Dedifferentiated amniotic fluid mesenchymal stem cell (primary cell): ENCODE measurements around the gene STN1.
A peak's percentile ranks its signal among the peaks of the same experiment; 100 is the strongest.

Source experiments
- DNase-seq: peaks from one replicate; pipeline ENCODE4 v3.0.0-alpha.2; 2016; ENCODE audit errors: extremely low spot score

Gene STN1

DNA sequence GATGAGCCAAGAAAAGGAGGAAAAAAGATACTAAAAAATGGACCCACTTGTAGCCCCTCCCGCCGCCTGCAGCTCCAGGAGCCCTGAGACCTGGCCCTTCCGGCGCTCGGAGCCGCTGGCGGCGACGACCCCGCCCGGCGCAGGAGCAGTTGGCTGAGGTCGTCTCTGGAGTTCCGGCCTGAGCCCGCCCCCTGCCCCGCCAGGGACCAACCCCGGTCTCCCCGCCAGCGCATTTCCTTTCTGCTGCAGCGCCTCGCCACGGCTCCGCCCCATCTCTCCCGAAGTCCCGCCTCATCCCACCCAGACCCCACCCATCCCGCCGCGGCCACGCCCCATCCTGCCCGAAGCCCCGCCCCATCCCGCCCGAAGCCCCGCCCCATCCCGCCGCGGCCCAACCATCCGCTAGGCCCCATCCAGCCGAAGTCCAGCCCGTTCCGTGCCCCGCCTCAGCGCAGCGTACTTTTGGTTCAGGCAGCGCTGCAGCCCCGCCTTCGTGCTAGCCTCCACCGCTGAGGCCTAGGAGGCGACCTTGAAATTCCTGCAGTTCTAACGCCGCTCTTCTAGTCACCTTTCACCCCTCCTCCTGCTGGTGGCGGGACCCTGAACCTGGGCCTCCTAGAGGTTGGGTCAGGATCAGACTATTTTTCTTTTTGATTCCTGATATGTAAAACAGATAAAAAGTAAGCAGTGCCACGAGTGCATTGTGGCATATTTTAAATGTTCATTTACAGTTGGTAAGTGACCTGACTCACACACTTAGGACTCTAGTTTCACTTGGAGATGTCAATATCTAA lies at the start of gene STN1:
STN1 (minus strand) TSS at position 132 of the 794 bp plus-strand sequence. CDS start 590 bp downstream, outside the sequence.
- peak; percentile 95 for DNase-seq

DNA sequence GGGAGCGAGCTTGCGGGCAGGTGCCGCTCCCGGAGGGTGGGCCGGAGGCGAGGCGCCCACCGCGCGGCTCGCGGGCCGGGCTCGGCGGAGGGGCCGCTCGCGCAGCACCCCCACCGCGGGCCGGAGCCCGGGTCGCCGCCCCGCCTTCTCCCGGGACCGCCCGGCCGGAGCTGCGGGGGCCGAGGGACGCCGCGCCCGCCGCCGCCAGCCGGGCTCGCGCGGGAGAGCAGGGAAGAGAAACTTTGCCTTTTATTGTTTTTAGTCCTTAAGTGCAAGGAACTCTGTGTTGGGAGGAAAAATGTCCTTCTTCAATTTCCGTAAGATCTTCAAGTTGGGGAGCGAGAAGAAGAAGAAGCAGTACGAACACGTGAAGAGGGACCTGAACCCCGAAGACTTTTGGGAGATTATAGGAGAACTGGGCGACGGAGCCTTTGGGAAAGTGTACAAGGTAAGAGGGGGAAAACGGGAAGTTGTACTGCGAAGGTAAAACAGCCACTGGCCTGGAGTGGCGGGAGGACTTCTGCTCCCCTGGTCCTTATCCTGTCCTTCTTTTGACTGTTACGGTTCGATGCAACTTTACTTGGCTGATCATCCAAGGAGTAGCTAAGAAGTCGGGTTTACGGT lies 49.6 kb upstream of the STN1 start:
- no peak for DNase-seq

- DNase-seq, result peak; percentile 78
Observed at GRCh38 chr10:103966671-103967447, 48.9 kb upstream of the STN1 start, which contains the start of gene SLK. TSS of gene SLK (plus strand) at chr10:103967140. CDS start at chr10:103967746, 606 bp downstream.

- no peak for DNase-seq
Observed at GRCh38 chr10:103960103-103960502, 42.1 kb upstream of the STN1 start.

GRCh38 chr10:103958996-103959395 lies 41.0 kb upstream of the STN1 start:
- no peak for DNase-seq

GRCh38 chr10:103954543-103954942 lies 36.6 kb upstream of the STN1 start:
- no peak for DNase-seq

- no peak for DNase-seq
Observed at GRCh38 chr10:103951942-103952341, 34.0 kb upstream of the STN1 start.

- DNase-seq, result no peak
Observed at GRCh38 chr10:103951183-103951582, 33.2 kb upstream of the STN1 start.

DNA sequence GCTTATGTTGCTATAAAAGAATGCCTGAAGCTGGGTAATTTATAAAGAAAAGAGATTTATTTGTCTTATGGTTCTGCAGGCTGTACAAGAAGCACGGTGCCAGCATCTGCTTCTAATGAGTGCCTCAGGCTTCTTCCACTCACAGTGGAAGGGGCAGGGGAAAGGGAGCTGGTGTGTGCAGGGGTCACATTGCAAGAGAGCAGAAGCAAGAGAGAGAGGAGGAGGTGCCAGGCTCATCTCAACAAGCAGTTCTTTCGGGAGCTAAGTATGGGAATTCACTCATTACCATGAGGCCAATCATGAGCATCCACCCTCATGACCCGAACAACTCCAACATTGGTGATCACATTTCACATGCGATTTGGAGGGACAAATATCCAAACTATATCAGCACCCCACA lies 31.7 kb upstream of the STN1 start:
- DNase-seq, result no peak

DNA sequence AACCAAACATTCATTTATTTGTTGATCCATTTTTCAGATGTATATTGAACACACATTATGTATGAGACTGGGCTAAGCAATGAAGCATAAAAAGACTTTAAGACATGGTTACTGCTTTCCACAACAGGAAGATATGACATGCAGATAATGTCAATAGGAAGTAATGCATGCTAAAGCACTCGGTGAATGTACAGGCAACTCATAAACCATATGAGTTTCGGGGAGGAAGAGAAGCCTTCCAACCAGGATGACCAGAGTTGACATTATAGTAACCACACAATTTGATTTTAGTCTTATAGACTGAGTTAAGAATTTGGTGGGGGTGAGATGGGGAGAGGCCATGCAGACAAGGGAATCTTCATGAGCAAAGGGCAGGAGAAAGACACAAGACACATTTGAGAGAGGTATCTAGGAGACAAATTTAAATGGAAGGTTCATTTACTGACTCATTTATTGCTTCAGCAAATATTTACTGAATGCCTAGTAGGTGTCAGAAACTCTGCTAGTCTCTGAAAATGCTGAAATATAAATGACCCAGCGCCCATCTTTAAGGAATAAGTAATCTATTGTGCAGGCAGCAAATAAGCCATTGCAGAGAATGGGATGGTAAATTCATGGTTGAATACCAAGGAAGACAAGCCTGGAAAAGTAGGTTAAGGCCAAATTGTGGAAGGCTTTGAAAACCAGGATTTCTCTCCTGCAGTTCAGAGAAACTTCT lies 30.0 kb upstream of the STN1 start:
- no peak for DNase-seq

- no peak for DNase-seq
Observed at GRCh38 chr10:103942866-103943265, 24.9 kb upstream of the STN1 start.

DNA sequence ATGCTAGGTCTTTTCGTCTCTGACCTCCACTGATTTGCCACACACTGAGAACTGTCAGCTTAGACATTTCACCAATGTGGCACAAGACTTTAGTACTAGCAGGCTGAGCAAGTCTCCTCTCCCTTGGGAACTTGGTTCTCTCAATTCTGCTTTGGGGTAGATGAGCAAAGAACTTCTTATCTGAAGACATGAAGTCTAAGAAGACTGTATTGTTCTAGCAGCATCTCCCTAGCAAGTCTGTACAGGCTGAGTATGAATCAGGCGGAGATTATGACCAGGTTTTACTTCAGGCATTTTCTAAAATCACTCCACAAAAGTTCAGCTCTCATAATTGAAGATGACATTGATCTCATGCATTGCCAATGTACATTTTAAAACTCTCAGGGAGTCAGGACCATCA lies 23.8 kb upstream of the STN1 start:
- DNase-seq, result no peak

DNA sequence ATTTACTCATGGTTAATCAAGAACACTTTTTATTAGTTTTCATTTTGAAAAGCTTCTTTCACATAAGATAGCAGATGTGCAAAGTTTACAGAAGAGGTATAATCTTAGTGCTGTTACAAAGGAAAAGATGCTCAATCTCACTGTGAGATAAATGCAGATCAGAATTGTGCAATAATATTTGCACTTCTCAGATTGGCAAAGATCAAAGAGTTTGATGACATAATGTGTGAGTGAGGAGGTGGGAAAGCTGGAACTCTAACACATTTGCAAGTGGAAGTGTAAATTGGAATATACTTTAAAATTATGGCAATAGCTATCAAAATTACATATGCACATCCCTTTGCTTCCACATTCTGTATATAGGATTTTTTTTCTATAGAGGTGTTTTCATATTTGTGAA lies 21.5 kb upstream of the STN1 start:
- no peak for DNase-seq

DNA sequence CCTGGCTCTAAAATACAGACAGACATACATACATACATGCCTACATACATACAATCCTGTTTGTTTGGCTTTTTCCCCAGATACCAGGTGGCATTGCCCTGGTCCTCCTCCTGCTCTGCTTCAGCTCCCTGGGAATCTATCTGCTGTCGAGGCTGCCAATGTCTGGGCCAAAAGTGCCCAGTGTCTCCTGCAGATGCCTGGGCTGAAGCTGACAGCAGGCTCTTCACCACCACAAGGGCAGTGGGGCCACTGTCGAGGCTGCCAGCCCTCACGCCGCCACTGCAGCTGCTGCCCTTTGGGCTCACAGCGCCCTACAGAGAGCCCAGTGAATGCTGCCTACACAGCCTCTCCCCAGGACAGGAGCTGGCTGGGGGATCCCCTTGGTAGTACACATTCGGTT lies 18.0 kb upstream of the STN1 start:
- no peak for DNase-seq

DNA sequence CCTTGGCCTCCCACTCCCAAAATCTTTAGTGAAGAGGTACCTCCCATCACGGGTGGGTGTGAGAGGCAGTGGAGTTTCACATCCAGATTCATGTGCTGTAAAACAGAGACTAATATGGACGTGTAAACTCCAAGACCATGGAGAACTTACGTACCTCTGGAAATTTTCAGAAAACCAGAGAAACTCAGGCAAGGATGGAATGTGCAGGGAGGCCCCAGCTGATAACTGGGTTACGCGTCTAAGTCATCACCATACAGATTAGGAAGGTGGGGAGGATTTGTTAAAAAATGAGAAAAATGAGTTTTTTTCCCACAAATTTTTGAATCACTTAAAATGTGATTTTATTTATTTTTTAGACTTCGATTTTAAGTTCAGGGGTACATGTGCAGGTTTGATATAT lies 16.3 kb upstream of the STN1 start:
- no peak for DNase-seq

DNA sequence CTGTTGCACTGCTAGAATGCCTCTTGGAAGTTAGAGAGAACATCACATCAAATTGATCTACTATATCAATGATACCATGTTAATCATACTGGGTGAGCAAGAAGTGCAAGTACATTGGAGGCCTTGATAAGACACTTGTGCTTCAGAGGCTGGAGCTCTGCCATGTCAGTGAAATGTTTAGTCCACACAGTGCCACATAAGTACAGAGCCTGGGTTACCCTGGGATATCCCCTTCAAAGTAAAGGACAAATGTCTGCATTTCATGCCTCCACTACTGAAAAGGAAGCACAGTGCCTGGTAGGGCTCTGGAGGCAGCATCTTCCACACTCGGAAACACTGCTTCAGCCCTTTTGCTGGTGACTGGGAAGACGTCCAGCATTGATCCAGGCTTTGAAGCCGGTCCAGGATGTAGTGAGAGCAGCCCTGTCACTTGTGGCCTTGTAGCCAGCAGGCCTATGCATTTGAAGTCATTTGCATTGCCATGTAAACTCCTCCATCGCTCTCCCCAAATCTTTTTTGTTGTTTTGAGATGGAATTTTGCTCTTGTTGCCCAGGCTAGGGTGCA lies 15.7 kb upstream of the STN1 start:
- DNase-seq, result no peak

GRCh38 chr10:103932971-103933370 lies 15.0 kb upstream of the STN1 start:
- no peak for DNase-seq

- no peak for DNase-seq
Observed at GRCh38 chr10:103932271-103932670, 14.3 kb upstream of the STN1 start.

GRCh38 chr10:103931603-103932002 lies 13.6 kb upstream of the STN1 start:
- DNase-seq, result no peak

DNA sequence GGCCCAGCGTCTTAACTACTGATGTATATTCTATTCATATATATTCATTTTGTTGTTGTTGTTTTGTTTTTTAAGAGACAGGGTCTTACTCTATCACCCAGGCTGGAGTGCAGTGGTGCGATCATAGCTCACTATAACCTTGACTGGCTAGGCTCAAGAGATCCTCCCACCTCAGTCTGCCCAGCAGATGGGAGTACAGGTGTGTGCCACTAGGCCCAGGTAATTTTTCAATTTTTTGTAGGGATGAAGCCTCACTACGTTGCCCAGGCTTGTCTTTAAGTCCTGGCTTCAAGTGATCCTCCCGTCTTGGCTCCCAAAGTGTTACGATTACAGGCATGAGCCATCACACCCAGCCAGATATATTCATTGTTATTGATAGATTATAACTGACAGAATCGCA lies 12.9 kb upstream of the STN1 start:
- DNase-seq, result no peak

DNA sequence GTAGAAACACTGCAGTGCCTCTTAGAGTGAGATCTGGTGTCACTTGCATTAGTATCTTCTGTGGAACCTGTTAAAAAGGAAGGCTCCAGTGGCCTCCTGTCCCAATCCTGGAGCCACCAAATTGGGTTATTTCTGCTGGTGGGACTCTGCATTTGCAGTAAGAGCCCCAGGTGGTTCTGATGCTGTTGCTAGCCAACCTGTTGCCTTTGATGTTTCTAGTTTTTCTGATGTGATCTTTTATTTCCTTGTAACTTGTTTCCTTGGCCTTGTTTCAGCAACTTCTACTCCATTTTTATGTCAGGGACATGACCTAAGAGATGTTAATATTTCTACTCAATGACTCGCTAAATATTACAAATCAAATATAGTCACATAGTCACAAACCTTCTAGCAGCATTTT lies 12.5 kb upstream of the STN1 start:
- no peak for DNase-seq
